Adrenal gland (tissue), 12 donors: ENCODE measurements around the gene DPH7. TPM values are rescaled to one million over a fixed set of nuclear protein-coding genes. Genes with fewer than 3 reads are reported as not detected.
"Not testable (repeated sequence)": the region's sequence is repeated elsewhere in the genome, so short reads cannot be mapped to it uniquely, and the experiment has no call there.

Source experiments
- DNase-seq, 7 donors: peaks; one replicate each; pipeline ENCODE4 v3.0.0-alpha.2; 2019 to 2020
- H3K27ac ChIP-seq, 5 donors: fragments of 200-600 bp; sonication (generic) in 4 of 5; 1 replicate in 3 of 5; 2 replicates in 2 of 5; pipeline versions ENCODE4 v1.5.1 to v1.8.0; 2016 to 2020; ENCODE audit warnings: mild to moderate bottlenecking in 1 of 5
- H3K27me3 ChIP-seq: fragments of 200-600 bp; 2 replicates; pipeline ENCODE4 v1.8.0; 2021
- H3K36me3 ChIP-seq, 2 donors: fragments of 200-600 bp; replicated peaks in 1 of 2; 1 replicate in 1 of 2; 2 replicates in 1 of 2; pipeline versions ENCODE4 v1.5.1 to v1.8.0; 2018 to 2022
- H3K4me1 ChIP-seq, 2 donors: fragments of 200-600 bp; replicated peaks in 1 of 2; 1 replicate in 1 of 2; 2 replicates in 1 of 2; pipeline versions ENCODE4 v1.5.1 to v1.8.0; 2018 to 2021
- H3K4me3 ChIP-seq, 4 donors: fragments of 200-600 bp; sonication (generic) in 3 of 4; one replicate each; pipeline ENCODE4 v1.5.1; 2016 to 2018
- H3K9me3 ChIP-seq, 3 donors: fragments of 200-600 bp; sonication (generic) in 1 of 3; replicated peaks in 1 of 3; 1 replicate in 2 of 3; 2 replicates in 1 of 3; pipeline versions ENCODE4 v1.5.1 to v1.8.0; 2016 to 2021
- CTCF ChIP-seq, 6 experiments: fragments of 450-650 bp in 4 of 6; fragments of 200-600 bp in 2 of 6; sonication (generic) in 1 of 6; IDR thresholded peaks; 1 replicate in 5 of 6; 2 replicates in 1 of 6; pipeline versions ENCODE4 v1.5.1 to v1.8.0; 2016 to 2021; ENCODE audit warnings: antibody characterized with exemption in 6 of 6, mild to moderate bottlenecking in 2 of 6, moderate library complexity in 1 of 6
- POLR2A ChIP-seq, 2 donors: fragments of 450-650 bp; IDR thresholded peaks; one replicate each; pipeline ENCODE4 v1.6.1; 2017; ENCODE audit warnings: antibody characterized with exemption in 2 of 2, mild to moderate bottlenecking in 2 of 2, moderate library complexity in 1 of 2
- WGBS, 4 donors: extraction: QIAGEN DNeasy Blood & Tissue Kit in 2 of 4; methylation state at CpG; one replicate each; pipeline versions ENCODE4 v1.1.5 to v1.1.7; 2013 to 2017; 5-methylcytosine and 5-hydroxymethylcytosine counted together
- intact Hi-C, 2 donors: fragments of 100-400 bp; cut with DNase I; formaldehyde crosslinking; loops; one replicate each; pipeline versions ENCODE4 v1.14.1 to v1.15.0; 2022 to 2023
- polyA plus RNA-seq, 3 donors: library from polyadenylated mRNA; stranded (reverse); fragments of 200-250 nt in 2 of 3; fragments of 350-450 nt in 1 of 3; fragmentation: Illumina TruSeq in 1 of 3; extraction: RNeasy Lipid Tissue Mini Kit (QIAGEN cat#74804) in 1 of 3; gene quantifications; one replicate each; pipeline ENCODE4 v1.2.3, GENCODE V29; 2013 to 2014
- total RNA-seq, 9 donors: library from RNA; depleted of rRNA in 4 of 9; stranded (reverse); fragments of >200 nt in 4 of 9; fragments of 120-200 nt in 1 of 9; fragmentation: NEBNext Ultra II Directional in 1 of 9; extraction: Animal tissue kit (Norgen Biotek cat#: 25700) in 1 of 9; gene quantifications; one replicate each; pipeline versions ENCODE4 v1.1.0 to v1.2.4, GENCODE V29; 2013 to 2023
- donor health status: healthy with polysubstance abuse.
- donor health status: Bipolar disorder and iron deficiency.
- donor health status: DM: yes; HTN: yes; CAD: no.
- donor health status: DM: no; HTN: no; CAD: no.
- donor health status: DM: no; HTN: no; CAD: no.
- donor health status: DM: yes; HTN: yes; CAD: no.

The DPH7 gene
- total and polyA plus RNA-seq, 12 donors, result 17.2 to 88.3 (median 28.9) TPM

- no peak for DNase-seq
- no peak for TF ChIP-seq CTCF (IDR thresholded peaks at IDR 0.05)
- no peak for TF ChIP-seq POLR2A (IDR thresholded peaks at IDR 0.05)
- no peaks in the 10 kb centered on the region for H3K9me3 ChIP-seq
- intact Hi-C loops, result no loop called here
- H3K27me3 ChIP-seq, result no peaks in the 10 kb centered on the region
- peaks cover 8 to 19% of the 10 kb centered on the region in 2 donors for H3K4me1 ChIP-seq
- 88 to 97% (median 93%) methylated on average over 1 of the region's 1 CpG for WGBS, 4 donors
- peaks cover 0 to 36% of the 10 kb centered on the region in 2 donors for H3K36me3 ChIP-seq
- no peak overlapping the region for H3K4me3 ChIP-seq
- H3K27ac ChIP-seq, result no peak overlapping the region
Observed at GRCh38 chr9:137554349-137554748, 24.4 kb downstream of the DPH7 start.

DNA sequence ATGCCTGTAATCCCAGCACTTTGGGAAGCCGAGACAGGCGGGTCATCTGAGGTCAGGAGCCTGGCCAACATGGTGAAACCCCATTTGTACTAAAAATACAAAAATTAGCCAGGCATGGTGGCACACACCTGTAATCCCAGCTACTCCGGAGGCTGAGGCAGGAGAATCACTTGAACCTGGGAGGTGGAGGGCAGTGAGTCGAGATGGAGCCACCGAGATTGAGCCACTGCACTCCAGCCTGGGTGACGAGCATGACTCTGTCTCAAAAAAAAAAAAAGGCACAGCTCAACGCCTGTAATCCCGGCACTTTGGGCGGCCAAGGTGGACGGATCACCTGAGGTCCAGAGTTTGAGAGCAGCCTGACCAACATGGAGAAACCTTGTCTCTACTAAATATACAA lies 25.1 kb downstream of the DPH7 start:
- H3K4me3 ChIP-seq, intact Hi-C loops, H3K27me3 ChIP-seq, DNase-seq, H3K27ac ChIP-seq, H3K9me3 ChIP-seq: not testable (repeated sequence)
- Histone ChIP-seq H3K36me3 (peaks cover 0 to 36% of the 10 kb centered on the region in 2 donors), H3K4me1 (peaks cover 8 to 19% of the 10 kb centered on the region in 2 donors)
- WGBS, 4 donors, result 78 to 93% (median 90%) methylated on average over 10 of the region's 10 CpGs

DNA sequence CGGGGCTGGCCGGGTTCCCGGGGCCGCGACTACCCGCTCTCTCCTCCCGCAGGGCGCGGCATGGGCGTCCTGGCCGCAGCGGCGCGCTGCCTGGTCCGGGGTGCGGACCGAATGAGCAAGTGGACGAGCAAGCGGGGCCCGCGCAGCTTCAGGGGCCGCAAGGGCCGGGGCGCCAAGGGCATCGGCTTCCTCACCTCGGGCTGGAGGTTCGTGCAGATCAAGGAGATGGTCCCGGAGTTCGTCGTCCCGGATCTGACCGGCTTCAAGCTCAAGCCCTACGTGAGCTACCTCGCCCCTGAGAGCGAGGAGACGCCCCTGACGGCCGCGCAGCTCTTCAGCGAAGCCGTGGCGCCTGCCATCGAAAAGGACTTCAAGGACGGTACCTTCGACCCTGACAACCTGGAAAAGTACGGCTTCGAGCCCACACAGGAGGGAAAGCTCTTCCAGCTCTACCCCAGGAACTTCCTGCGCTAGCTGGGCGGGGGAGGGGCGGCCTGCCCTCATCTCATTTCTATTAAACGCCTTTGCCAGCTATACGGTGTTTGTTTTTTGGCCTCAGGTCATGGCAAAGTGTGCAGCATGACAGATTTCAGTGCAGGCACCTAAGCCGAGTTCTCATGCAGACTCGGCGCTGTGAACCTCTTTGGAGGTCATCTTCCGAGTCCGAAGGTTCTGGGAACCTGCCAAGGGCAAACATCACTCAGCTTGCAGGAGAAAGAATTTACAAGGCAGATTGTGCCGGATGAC lies 26.5 kb downstream of the DPH7 start:
- peak; percentile 57 to 86 (median 74) for DNase-seq
- no peaks in the 10 kb centered on the region for H3K27me3 ChIP-seq
- H3K4me1 ChIP-seq, result peaks cover 8 to 19% of the 10 kb centered on the region in 2 donors
- TF ChIP-seq CTCF (IDR thresholded peaks at IDR 0.05) (no peak), POLR2A (IDR thresholded peaks at IDR 0.05) (no peak)
- no peaks in the 10 kb centered on the region for H3K9me3 ChIP-seq
- intact Hi-C loops, result no loop called here
- peak overlapping the region; percentile 63 to 95 (median 85) for H3K27ac ChIP-seq
- 5 to 35% (median 8%) methylated on average over 10 to 58 of the region's 58 CpGs for WGBS, 4 donors
- H3K36me3 ChIP-seq, result peaks cover 0 to 24% of the 10 kb centered on the region in 2 donors
- peak overlapping the region; percentile 60 to 83 (median 75) for H3K4me3 ChIP-seq

GRCh38 chr9:137551264-137552021 lies 27.3 kb downstream of the DPH7 start, which contains the start of gene MRPL41:
Gene MRPL41, plus strand, starts transcription at chr9:137551879. Its CDS starts 203 bp downstream, at chr9:137552082.
- 0 to 4% (median 1%) methylated on average over 5 to 91 of the region's 106 CpGs; no CpG with 5 or more reads in 1 of the 4 donors for WGBS, 4 donors
- peak within 1 kb of the TSS; percentile 60 to 83 (median 75) for H3K4me3 ChIP-seq
- H3K4me1 ChIP-seq, result peaks cover 8 to 19% of the 10 kb centered on the region in 2 donors
- no peaks in the 10 kb centered on the region for H3K9me3 ChIP-seq
- peaks cover 0 to 21% of the 10 kb centered on the region in 2 donors for H3K36me3 ChIP-seq
- H3K27ac ChIP-seq, result peak within 1 kb of the TSS; percentile 63 to 95 (median 85)
- intact Hi-C loops, result no loop called here
- H3K27me3 ChIP-seq, result no peaks in the 10 kb centered on the region
- TF ChIP-seq CTCF (IDR thresholded peaks at IDR 0.05) (peak in 5 of 6 experiments; percentile 33 to 64 (median 45)), POLR2A (IDR thresholded peaks at IDR 0.05) (peak; percentile 47 to 76)
- peak; percentile 84 to 95 (median 93) for DNase-seq

DNA sequence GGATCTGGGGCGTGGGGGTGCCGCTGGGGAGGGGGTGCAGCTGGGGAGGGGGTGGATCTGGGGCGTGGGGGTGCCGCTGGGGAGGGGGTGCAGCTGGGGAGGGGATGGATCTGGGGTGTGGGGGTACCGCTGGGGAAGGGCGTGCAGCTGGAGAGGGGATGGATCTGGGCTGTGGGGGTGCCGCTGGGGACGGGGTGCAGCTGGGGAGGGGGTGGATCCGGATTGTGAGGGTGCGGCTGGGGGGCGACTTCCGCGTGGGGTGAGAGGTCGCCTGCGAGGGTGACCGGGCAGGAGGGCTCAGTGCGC lies 27.8 kb downstream of the DPH7 start:
- H3K27me3 ChIP-seq, H3K9me3 ChIP-seq, DNase-seq, intact Hi-C loops: not testable (repeated sequence)
- H3K4me3 ChIP-seq, result peak overlapping the region in 2 of 4 donors; percentile 62 to 81
- H3K36me3 ChIP-seq, result peaks cover 0 to 15% of the 10 kb centered on the region in 2 donors
- peaks cover 8 to 19% of the 10 kb centered on the region in 2 donors for H3K4me1 ChIP-seq
- H3K27ac ChIP-seq, result peak overlapping the region; percentile 46 to 95 (median 83)
- WGBS, 4 donors, result 0 to 3% (median 1%) methylated on average over 13 to 15 of the region's 17 CpGs; no CpG with 5 or more reads in 1 of the 4 donors
